Adrenal gland (tissue), 5 donors: ENCODE measurements around the gene DOCK3.

ENCODE experiments used
- CTCF ChIP-seq, 6 experiments: fragments of 450-650 bp in 4 of 6; fragments of 200-600 bp in 2 of 6; sonication (generic) in 1 of 6; IDR thresholded peaks; 1 replicate in 5 of 6; 2 replicates in 1 of 6; pipeline versions ENCODE4 v1.5.1 to v1.8.0; 2016 to 2021; ENCODE audit warnings: antibody characterized with exemption in 6 of 6, mild to moderate bottlenecking in 2 of 6, moderate library complexity in 1 of 6
- POLR2A ChIP-seq, 2 donors: fragments of 450-650 bp; IDR thresholded peaks; one replicate each; pipeline ENCODE4 v1.6.1; 2017; ENCODE audit warnings: antibody characterized with exemption in 2 of 2, mild to moderate bottlenecking in 2 of 2, moderate library complexity in 1 of 2
- donor health status: DM: no; HTN: no; CAD: no.

- TF ChIP-seq CTCF (IDR thresholded peaks at IDR 0.05) (no peak), POLR2A (IDR thresholded peaks at IDR 0.05) (no peak)
Observed at GRCh38 chr3:51332156-51332555, 657.4 kb downstream of the DOCK3 start.
